GM12875 (cell line): Measurements from ENCODE around the gene ELMO1.

Experiments used
- H3K4me3 ChIP-seq: one replicate; pipeline ENCODE4 v1.5.1; 2011; ENCODE audit warnings: low read depth, low read length, control low read depth
- CTCF ChIP-seq: IDR thresholded peaks from 2 replicates; pipeline ENCODE4 v1.5.1; 2011; ENCODE audit warnings: low read depth, mild to moderate bottlenecking, control low read depth, inconsistent platforms, low read length, moderate library complexity, borderline replicate concordance; ENCODE audit not compliant: insufficient read depth

ELMO1 gene

GRCh38 chr7:36868727-36869411, 579.8 kb downstream of the ELMO1 start:
- TF ChIP-seq CTCF = no peak
- H3K4me3 ChIP-seq = no peak overlapping the region

- no peak overlapping the region for H3K4me3 ChIP-seq
- no peak for TF ChIP-seq CTCF
Observed at GRCh38 chr7:36865019-36865418, 583.6 kb downstream of the ELMO1 start.

GRCh38 chr7:36863901-36864701, 584.6 kb downstream of the ELMO1 start:
- no peak for TF ChIP-seq CTCF
- H3K4me3 ChIP-seq = no peak overlapping the region

GRCh38 chr7:36862771-36863261, 585.8 kb downstream of the ELMO1 start:
- H3K4me3 ChIP-seq = no peak overlapping the region
- TF ChIP-seq CTCF = no peak

GRCh38 chr7:36861656-36862055, 587.0 kb downstream of the ELMO1 start:
- no peak overlapping the region for H3K4me3 ChIP-seq
- no peak for TF ChIP-seq CTCF

GRCh38 chr7:36860681-36861080, 588.0 kb downstream of the ELMO1 start:
- no peak overlapping the region for H3K4me3 ChIP-seq
- TF ChIP-seq CTCF = no peak
